WTC11 (cell line): ENCODE results near the gene ZNF280D. TPM values are rescaled to one million over a fixed set of nuclear protein-coding genes. Genes with fewer than 3 reads are reported as not detected.

Experiments used
- ATAC-seq: fragments of 200-7000 bp; cut with Tn5 transposase; 2 replicates; pipeline ENCODE4 v1.10.0; 2021; ENCODE audit warnings: mild to moderate bottlenecking, moderate library complexity
- CTCF ChIA-PET: fragments of 300-600 bp; sonication (Branson Sonifier 250); formaldehyde crosslinking; loops from one replicate; lab custom pipeline; 2021; ENCODE audit warnings: antibody characterized with exemption; lab: Charles Lee
- POLR2A ChIA-PET: fragments of 350-600 bp; sonication (Branson Sonifier 250); formaldehyde crosslinking; loops from one replicate; lab custom pipeline; 2021; ENCODE audit warnings: antibody characterized with exemption; lab: Charles Lee
- DNase-seq: peaks from one replicate; pipeline ENCODE4 v3.0.0; 2021; ENCODE audit warnings: low spot score
- H3K27ac Mint-ChIP-seq: 2 replicates; pipeline ENCODE4 v1.8.0; 2021; ENCODE audit warnings: mixed read lengths
- H3K27me3 Mint-ChIP-seq: 2 replicates; pipeline ENCODE4 v1.8.0; 2021; ENCODE audit warnings: low read depth, mild to moderate bottlenecking, moderate library complexity, mixed read lengths
- H3K36me3 Mint-ChIP-seq: 2 replicates; pipeline ENCODE4 v1.8.0; 2021; ENCODE audit warnings: mixed read lengths
- H3K4me1 Mint-ChIP-seq: 2 replicates; pipeline ENCODE4 v1.8.0; 2022; ENCODE audit warnings: mixed read lengths
- H3K4me3 Mint-ChIP-seq: 2 replicates; pipeline ENCODE4 v1.8.0; 2021; ENCODE audit warnings: mild to moderate bottlenecking, moderate library complexity, mixed read lengths
- H3K9me3 Mint-ChIP-seq: 2 replicates; pipeline ENCODE4 v1.8.0; 2021; ENCODE audit warnings: mixed read lengths
- GABPB1 ChIP-seq: sonication (generic); formaldehyde crosslinking; IDR thresholded peaks from 2 replicates; pipeline ENCODE4 v1.8.1; 2023; ENCODE audit warnings: mild to moderate bottlenecking, missing genetic modification reagents
- HMGA2 ChIP-seq: fragments of 250-450 bp; sonication (Bioruptor Pico); IDR thresholded peaks from 2 replicates; pipeline ENCODE4 v1.4.0; 2021; ENCODE audit warnings: mild to moderate bottlenecking, moderate library complexity
- MXD4 ChIP-seq: fragments of 250-450 bp; sonication (Bioruptor Pico); IDR thresholded peaks from 2 replicates; pipeline ENCODE4 v1.8.0; 2021; ENCODE audit warnings: mild to moderate bottlenecking, moderate library complexity, borderline replicate concordance
- NFYB ChIP-seq: sonication (generic); formaldehyde crosslinking; conservative IDR thresholded peaks from 2 replicates; pipeline ENCODE4 v1.8.0; 2022; ENCODE audit warnings: low read depth, missing genetic modification reagents
- RORB ChIP-seq: fragments of 250-450 bp; sonication (Bioruptor Pico); IDR thresholded peaks from 2 replicates; pipeline ENCODE4 v1.9.0; 2021; ENCODE audit warnings: mild to moderate bottlenecking
- SP1 ChIP-seq: sonication (generic); formaldehyde crosslinking; conservative IDR thresholded peaks from 2 replicates; pipeline ENCODE4 v1.8.1; 2022; ENCODE audit warnings: missing genetic modification reagents
- TEAD4 ChIP-seq: sonication (generic); formaldehyde crosslinking; IDR thresholded peaks from 2 replicates; pipeline ENCODE4 v1.8.0; 2022; ENCODE audit warnings: mild to moderate bottlenecking, missing genetic modification reagents
- ZBTB21 ChIP-seq: sonication (generic); formaldehyde crosslinking; IDR thresholded peaks from 2 replicates; pipeline ENCODE4 v1.8.1; 2023; ENCODE audit warnings: mild to moderate bottlenecking, missing genetic modification reagents, borderline replicate concordance
- ZNF121 ChIP-seq: sonication (generic); formaldehyde crosslinking; IDR thresholded peaks from 2 replicates; pipeline ENCODE4 v1.8.0; 2023; ENCODE audit warnings: missing genetic modification reagents
- ZNF423 ChIP-seq: fragments of 250-450 bp; sonication (Bioruptor Pico); IDR thresholded peaks from 2 replicates; pipeline ENCODE4 v2.1.2; 2022; ENCODE audit warnings: mild to moderate bottlenecking, moderate library complexity
- total RNA-seq: library from RNA; stranded (reverse); gene quantifications from 3 replicates; pipeline ENCODE4 v1.2.3, GENCODE V29; 2021
- TF ChIP-seq, protein P1 (sequence below): sonication (generic); formaldehyde crosslinking; IDR thresholded peaks from 2 replicates; pipeline ENCODE4 v1.8.0; 2023; ENCODE audit warnings: mild to moderate bottlenecking, missing genetic modification reagents
- TF ChIP-seq, protein P2 (sequence below): sonication (generic); formaldehyde crosslinking; IDR thresholded peaks from 2 replicates; pipeline ENCODE4 v1.8.0; 2022; ENCODE audit warnings: missing genetic modification reagents
- TF ChIP-seq, protein P3 (sequence below): sonication (generic); formaldehyde crosslinking; IDR thresholded peaks from 2 replicates; pipeline ENCODE4 v1.8.1; 2023; ENCODE audit warnings: mild to moderate bottlenecking, moderate library complexity, missing genetic modification reagents
- TF ChIP-seq, protein P4 (sequence below): sonication (generic); formaldehyde crosslinking; IDR thresholded peaks from 2 replicates; pipeline ENCODE4 v1.8.1; 2022; ENCODE audit warnings: low read depth, mild to moderate bottlenecking, moderate library complexity, missing genetic modification reagents, borderline replicate concordance
- TF ChIP-seq, protein P5 (sequence below): sonication (generic); formaldehyde crosslinking; IDR thresholded peaks from 2 replicates; pipeline ENCODE4 v1.8.1; 2023; ENCODE audit warnings: mild to moderate bottlenecking, missing genetic modification reagents, moderate library complexity
- TF ChIP-seq, protein P6 (sequence below): fragments of 250-450 bp; sonication (Bioruptor Pico); IDR thresholded peaks from 2 replicates; pipeline ENCODE4 v1.9.0; 2021; ENCODE audit warnings: mild to moderate bottlenecking, borderline replicate concordance

Gene ZNF280D
- total RNA-seq, 1 experiment from 2014 or later = 25.7 TPM

DNA sequence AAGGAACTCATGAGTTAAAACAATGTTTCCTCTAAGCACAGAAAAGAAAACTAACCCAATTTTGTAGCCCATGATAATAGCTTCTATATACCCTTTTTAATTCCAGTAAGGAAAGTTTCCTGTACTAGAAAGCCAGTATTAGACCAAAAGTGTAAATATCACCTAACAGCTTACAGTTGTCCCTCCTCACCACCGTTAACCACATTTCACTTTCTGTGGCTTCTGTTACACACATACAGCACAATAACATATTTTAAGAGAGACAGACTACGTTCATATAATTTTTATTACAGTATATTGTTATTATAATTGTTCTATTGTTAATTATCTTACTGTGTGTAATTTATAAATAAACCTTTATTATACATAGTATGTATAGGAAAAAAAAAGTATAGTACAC is 74.1 kb downstream of the ZNF280D start:
- Mint-ChIP-seq H3K27me3 (no peaks in the 10 kb centered on the region), H3K9me3 (no peaks in the 10 kb centered on the region), H3K4me1 (no peaks in the 10 kb centered on the region), H3K27ac (no peak overlapping the region), H3K4me3 (no peak overlapping the region), H3K36me3 (peaks cover 8% of the 10 kb centered on the region; the same call in 1 of the 2 replicates)
- ChIA-PET POLR2A (no interaction called here), CTCF (no interaction called here)
- ATAC-seq = no peak
- DNase-seq = no peak
- TF ChIP-seq, protein P1, sequence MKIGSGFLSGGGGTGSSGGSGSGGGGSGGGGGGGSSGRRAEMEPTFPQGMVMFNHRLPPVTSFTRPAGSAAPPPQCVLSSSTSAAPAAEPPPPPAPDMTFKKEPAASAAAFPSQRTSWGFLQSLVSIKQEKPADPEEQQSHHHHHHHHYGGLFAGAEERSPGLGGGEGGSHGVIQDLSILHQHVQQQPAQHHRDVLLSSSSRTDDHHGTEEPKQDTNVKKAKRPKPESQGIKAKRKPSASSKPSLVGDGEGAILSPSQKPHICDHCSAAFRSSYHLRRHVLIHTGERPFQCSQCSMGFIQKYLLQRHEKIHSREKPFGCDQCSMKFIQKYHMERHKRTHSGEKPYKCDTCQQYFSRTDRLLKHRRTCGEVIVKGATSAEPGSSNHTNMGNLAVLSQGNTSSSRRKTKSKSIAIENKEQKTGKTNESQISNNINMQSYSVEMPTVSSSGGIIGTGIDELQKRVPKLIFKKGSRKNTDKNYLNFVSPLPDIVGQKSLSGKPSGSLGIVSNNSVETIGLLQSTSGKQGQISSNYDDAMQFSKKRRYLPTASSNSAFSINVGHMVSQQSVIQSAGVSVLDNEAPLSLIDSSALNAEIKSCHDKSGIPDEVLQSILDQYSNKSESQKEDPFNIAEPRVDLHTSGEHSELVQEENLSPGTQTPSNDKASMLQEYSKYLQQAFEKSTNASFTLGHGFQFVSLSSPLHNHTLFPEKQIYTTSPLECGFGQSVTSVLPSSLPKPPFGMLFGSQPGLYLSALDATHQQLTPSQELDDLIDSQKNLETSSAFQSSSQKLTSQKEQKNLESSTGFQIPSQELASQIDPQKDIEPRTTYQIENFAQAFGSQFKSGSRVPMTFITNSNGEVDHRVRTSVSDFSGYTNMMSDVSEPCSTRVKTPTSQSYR (CRISPR knock-in tag) = no peak
- no peak for TF ChIP-seq RORB (CRISPR knock-in tag)
- TF ChIP-seq, protein P2, sequence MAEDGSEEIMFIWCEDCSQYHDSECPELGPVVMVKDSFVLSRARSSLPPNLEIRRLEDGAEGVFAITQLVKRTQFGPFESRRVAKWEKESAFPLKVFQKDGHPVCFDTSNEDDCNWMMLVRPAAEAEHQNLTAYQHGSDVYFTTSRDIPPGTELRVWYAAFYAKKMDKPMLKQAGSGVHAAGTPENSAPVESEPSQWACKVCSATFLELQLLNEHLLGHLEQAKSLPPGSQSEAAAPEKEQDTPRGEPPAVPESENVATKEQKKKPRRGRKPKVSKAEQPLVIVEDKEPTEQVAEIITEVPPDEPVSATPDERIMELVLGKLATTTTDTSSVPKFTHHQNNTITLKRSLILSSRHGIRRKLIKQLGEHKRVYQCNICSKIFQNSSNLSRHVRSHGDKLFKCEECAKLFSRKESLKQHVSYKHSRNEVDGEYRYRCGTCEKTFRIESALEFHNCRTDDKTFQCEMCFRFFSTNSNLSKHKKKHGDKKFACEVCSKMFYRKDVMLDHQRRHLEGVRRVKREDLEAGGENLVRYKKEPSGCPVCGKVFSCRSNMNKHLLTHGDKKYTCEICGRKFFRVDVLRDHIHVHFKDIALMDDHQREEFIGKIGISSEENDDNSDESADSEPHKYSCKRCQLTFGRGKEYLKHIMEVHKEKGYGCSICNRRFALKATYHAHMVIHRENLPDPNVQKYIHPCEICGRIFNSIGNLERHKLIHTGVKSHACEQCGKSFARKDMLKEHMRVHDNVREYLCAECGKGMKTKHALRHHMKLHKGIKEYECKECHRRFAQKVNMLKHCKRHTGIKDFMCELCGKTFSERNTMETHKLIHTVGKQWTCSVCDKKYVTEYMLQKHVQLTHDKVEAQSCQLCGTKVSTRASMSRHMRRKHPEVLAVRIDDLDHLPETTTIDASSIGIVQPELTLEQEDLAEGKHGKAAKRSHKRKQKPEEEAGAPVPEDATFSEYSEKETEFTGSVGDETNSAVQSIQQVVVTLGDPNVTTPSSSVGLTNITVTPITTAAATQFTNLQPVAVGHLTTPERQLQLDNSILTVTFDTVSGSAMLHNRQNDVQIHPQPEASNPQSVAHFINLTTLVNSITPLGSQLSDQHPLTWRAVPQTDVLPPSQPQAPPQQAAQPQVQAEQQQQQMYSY (CRISPR knock-in tag) = no peak

DNA sequence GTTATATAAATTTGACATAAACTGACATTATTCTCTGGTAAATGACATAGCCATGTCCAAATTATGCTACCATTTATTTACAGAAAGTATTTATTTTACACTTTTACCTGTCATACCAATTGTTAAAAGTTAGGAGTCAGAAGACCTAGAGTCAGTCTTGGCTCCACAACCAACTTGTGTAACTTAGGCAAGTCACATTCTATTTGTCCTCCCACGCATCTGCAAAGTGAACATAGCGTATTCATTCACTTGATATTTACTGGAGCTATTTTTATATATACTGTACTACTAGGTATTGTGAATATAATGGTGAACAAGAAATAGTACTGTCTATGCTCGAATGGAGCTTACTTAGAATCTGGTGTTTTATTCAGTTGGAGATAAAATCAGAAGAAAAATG is 78.7 kb downstream of the ZNF280D start:
- TF ChIP-seq, protein P3, sequence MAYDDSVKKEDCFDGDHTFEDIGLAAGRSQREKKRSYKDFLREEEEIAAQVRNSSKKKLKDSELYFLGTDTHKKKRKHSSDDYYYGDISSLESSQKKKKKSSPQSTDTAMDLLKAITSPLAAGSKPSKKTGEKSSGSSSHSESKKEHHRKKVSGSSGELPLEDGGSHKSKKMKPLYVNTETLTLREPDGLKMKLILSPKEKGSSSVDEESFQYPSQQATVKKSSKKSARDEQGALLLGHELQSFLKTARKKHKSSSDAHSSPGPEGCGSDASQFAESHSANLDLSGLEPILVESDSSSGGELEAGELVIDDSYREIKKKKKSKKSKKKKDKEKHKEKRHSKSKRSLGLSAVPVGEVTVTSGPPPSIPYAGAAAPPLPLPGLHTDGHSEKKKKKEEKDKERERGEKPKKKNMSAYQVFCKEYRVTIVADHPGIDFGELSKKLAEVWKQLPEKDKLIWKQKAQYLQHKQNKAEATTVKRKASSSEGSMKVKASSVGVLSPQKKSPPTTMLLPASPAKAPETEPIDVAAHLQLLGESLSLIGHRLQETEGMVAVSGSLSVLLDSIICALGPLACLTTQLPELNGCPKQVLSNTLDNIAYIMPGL = no peak
- TF ChIP-seq MXD4 (CRISPR knock-in tag) (no peak), HMGA2 (CRISPR knock-in tag) (no peak), NFYB (CRISPR knock-in tag) (no peak), SP1 (CRISPR knock-in tag) (no peak), ZNF423 (CRISPR knock-in tag) (no peak), ZBTB21 (CRISPR knock-in tag) (no peak), GABPB1 (no peak), TEAD4 (CRISPR knock-in tag) (no peak), ZNF121 (CRISPR knock-in tag) (no peak)
- TF ChIP-seq, protein P4, sequence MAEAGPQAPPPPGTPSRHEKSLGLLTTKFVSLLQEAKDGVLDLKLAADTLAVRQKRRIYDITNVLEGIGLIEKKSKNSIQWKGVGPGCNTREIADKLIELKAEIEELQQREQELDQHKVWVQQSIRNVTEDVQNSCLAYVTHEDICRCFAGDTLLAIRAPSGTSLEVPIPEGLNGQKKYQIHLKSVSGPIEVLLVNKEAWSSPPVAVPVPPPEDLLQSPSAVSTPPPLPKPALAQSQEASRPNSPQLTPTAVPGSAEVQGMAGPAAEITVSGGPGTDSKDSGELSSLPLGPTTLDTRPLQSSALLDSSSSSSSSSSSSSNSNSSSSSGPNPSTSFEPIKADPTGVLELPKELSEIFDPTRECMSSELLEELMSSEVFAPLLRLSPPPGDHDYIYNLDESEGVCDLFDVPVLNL = no peak
- TF ChIP-seq, protein P5, sequence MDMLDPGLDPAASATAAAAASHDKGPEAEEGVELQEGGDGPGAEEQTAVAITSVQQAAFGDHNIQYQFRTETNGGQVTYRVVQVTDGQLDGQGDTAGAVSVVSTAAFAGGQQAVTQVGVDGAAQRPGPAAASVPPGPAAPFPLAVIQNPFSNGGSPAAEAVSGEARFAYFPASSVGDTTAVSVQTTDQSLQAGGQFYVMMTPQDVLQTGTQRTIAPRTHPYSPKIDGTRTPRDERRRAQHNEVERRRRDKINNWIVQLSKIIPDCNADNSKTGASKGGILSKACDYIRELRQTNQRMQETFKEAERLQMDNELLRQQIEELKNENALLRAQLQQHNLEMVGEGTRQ = no peak
- TF ChIP-seq, protein P6, sequence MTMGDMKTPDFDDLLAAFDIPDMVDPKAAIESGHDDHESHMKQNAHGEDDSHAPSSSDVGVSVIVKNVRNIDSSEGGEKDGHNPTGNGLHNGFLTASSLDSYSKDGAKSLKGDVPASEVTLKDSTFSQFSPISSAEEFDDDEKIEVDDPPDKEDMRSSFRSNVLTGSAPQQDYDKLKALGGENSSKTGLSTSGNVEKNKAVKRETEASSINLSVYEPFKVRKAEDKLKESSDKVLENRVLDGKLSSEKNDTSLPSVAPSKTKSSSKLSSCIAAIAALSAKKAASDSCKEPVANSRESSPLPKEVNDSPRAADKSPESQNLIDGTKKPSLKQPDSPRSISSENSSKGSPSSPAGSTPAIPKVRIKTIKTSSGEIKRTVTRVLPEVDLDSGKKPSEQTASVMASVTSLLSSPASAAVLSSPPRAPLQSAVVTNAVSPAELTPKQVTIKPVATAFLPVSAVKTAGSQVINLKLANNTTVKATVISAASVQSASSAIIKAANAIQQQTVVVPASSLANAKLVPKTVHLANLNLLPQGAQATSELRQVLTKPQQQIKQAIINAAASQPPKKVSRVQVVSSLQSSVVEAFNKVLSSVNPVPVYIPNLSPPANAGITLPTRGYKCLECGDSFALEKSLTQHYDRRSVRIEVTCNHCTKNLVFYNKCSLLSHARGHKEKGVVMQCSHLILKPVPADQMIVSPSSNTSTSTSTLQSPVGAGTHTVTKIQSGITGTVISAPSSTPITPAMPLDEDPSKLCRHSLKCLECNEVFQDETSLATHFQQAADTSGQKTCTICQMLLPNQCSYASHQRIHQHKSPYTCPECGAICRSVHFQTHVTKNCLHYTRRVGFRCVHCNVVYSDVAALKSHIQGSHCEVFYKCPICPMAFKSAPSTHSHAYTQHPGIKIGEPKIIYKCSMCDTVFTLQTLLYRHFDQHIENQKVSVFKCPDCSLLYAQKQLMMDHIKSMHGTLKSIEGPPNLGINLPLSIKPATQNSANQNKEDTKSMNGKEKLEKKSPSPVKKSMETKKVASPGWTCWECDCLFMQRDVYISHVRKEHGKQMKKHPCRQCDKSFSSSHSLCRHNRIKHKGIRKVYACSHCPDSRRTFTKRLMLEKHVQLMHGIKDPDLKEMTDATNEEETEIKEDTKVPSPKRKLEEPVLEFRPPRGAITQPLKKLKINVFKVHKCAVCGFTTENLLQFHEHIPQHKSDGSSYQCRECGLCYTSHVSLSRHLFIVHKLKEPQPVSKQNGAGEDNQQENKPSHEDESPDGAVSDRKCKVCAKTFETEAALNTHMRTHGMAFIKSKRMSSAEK (CRISPR knock-in tag) = no peak
- H3K27me3 Mint-ChIP-seq = no peaks in the 10 kb centered on the region
- no peaks in the 10 kb centered on the region for H3K36me3 Mint-ChIP-seq
- POLR2A ChIA-PET = no interaction called here
- no peak overlapping the region for H3K4me3 Mint-ChIP-seq
- CTCF ChIA-PET = no interaction called here
- no peak for DNase-seq
- ATAC-seq = no peak
- no peak overlapping the region for H3K27ac Mint-ChIP-seq
- no peaks in the 10 kb centered on the region for H3K9me3 Mint-ChIP-seq
- H3K4me1 Mint-ChIP-seq = no peaks in the 10 kb centered on the region
